ENCODE results near the gene FOXP4.

Gene FOXP4

GRCh38 chr6:41546866-41547798 is 951 bp downstream of the FOXP4 start:
- DNase-seq (ENCODE audit: low spot score), result no peak

GRCh38 chr6:41547799-41548097 is 1.6 kb downstream of the FOXP4 start:
- no peak for DNase-seq (ENCODE audit: low spot score)

- no peak for DNase-seq (ENCODE audit: low spot score)
These were observed 2.1 kb downstream of the FOXP4 start for GRCh38 chr6:41548098-41548840.

- DNase-seq (ENCODE audit: low spot score), result no peak
These were observed 2.9 kb downstream of the FOXP4 start for GRCh38 chr6:41548841-41549642.

GRCh38 chr6:41549673-41550072 is 3.5 kb downstream of the FOXP4 start:
- no peak for DNase-seq (ENCODE audit: low spot score)

- no peak for DNase-seq (ENCODE audit: low spot score)
These were observed 5.0 kb downstream of the FOXP4 start for GRCh38 chr6:41551086-41551700.

- no peak for DNase-seq (ENCODE audit: low spot score)
These were observed 5.7 kb downstream of the FOXP4 start for GRCh38 chr6:41551857-41552256.

GRCh38 chr6:41552723-41553122 is 6.5 kb downstream of the FOXP4 start:
- DNase-seq (ENCODE audit: low spot score), result no peak

- DNase-seq (ENCODE audit: low spot score), result no peak
These were observed 7.3 kb downstream of the FOXP4 start for GRCh38 chr6:41553405-41553999.

- no peak for DNase-seq (ENCODE audit: low spot score)
These were observed 9.4 kb downstream of the FOXP4 start for GRCh38 chr6:41555326-41556300.

GRCh38 chr6:41557335-41557734 is 11.2 kb downstream of the FOXP4 start:
- DNase-seq (ENCODE audit: low spot score), result no peak

GRCh38 chr6:41558033-41558807 is 12.0 kb downstream of the FOXP4 start:
- no peak for DNase-seq (ENCODE audit: low spot score)

- no peak for DNase-seq (ENCODE audit: low spot score)
These were observed 13.7 kb downstream of the FOXP4 start for GRCh38 chr6:41559655-41560427.

GRCh38 chr6:41560431-41561192 is 14.4 kb downstream of the FOXP4 start:
- peak; percentile 87 for DNase-seq (ENCODE audit: low spot score)

- DNase-seq (ENCODE audit: low spot score), result peak; percentile 13
These were observed 15.2 kb downstream of the FOXP4 start for GRCh38 chr6:41561416-41561815.

GRCh38 chr6:41561931-41562911 is 16.0 kb downstream of the FOXP4 start:
- DNase-seq (ENCODE audit: low spot score), result peak; percentile 16

Measured in germinal center (tissue), 1 donor.